Activated naive CD4-positive, alpha-beta T cell treated with anti-CD3 and anti-CD28 coated beads for 36 hours (primary cell): ENCODE results near the gene LRG1. TPM values are rescaled to one million over a fixed set of nuclear protein-coding genes. Genes with fewer than 3 reads are reported as not detected.

Source experiments
- CTCF ChIA-PET: fragments of 350-600 bp; sonication (Branson Sonifier 250); formaldehyde crosslinking; loops from one replicate; lab custom pipeline; 2021; ENCODE audit warnings: antibody characterized with exemption; lab: Charles Lee
- DNase-seq: peaks from one replicate; pipeline ENCODE4 v3.0.0-alpha.2; 2020
- H3K27ac Mint-ChIP-seq: one replicate; pipeline ENCODE4 v1.8.0; 2021; ENCODE audit warnings: mild to moderate bottlenecking, mixed read lengths
- H3K27me3 Mint-ChIP-seq: one replicate; pipeline ENCODE4 v1.8.0; 2021; ENCODE audit warnings: low read depth, mixed read lengths
- H3K36me3 Mint-ChIP-seq: one replicate; pipeline ENCODE4 v1.8.0; 2021; ENCODE audit warnings: low read depth, mixed read lengths
- H3K4me1 Mint-ChIP-seq: one replicate; pipeline ENCODE4 v1.8.0; 2021; ENCODE audit warnings: low read depth, mixed read lengths
- H3K4me3 Mint-ChIP-seq: one replicate; pipeline ENCODE4 v1.8.0; 2021; ENCODE audit warnings: mild to moderate bottlenecking, moderate library complexity, mixed read lengths
- H3K9me3 Mint-ChIP-seq: one replicate; pipeline ENCODE4 v1.8.0; 2021; ENCODE audit warnings: mixed read lengths
- intact Hi-C: fragments of 100-400 bp; cut with micrococcal nuclease; formaldehyde crosslinking; loops from one replicate; pipeline ENCODE4 v1.15.1; 2023
- total RNA-seq, 2 experiments: library from RNA; stranded (reverse); gene quantifications; one replicate each; pipeline ENCODE4 v1.2.3, GENCODE V29; 2021

The LRG1 gene
- total RNA-seq, 2 experiments from 2014 or later: 1.3 to 1.5 TPM

DNA sequence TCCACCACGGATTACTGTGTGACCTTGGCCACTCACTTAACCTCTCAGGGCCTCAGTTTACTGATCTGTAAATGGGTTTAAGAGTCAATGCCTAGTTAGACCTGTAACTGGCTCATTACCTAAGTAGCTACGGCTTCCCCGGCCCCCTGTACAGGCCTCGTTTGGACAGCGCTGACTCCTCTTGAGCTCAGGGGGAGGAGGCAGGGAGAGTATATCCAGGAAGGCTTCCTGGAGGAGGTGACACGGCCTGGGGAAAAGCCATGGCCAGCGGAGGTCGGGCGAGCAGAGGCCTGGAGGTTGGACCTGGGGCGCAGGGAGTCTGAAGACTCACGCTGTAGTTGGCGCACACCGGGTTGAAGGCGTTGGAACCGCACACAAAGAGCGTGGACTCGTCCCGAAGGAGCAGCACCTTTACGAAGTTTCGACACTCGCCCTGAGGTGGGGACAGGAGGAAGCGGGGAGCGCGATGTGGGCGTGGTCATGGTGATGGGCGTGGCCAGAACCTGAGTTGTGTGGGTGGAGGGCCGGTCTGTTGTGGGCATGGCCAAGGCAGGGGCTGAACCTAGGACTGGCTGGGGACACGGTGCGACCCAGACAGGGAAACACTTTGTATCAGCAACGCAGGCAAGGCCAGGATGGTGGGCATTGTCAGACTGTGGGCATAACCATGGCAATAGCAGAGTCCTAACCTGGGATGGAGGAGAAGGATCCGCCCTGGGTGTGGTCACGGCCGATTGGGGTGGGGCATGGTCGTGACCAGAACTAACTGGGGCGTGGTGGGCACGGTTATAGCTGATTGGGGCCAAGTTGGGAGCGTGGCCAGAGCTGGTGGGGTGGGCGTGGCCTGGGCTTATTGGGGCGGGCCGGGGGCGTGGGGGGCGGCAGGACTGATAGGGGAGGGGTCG lies 16.1 kb upstream of the LRG1 start:
- Mint-ChIP-seq H3K36me3 (no peaks in the 10 kb centered on the region), H3K4me3 (no peak overlapping the region), H3K4me1 (no peaks in the 10 kb centered on the region), H3K9me3 (no peaks in the 10 kb centered on the region), H3K27ac (no peak overlapping the region), H3K27me3 (peaks cover 3% of the 10 kb centered on the region)
- CTCF ChIA-PET: no interaction called here
- DNase-seq: no peak
- intact Hi-C loops: loop anchor here (10.0 kb wide), 1 partner anchor 239 kb away; the partner anchor contains the start of gene FEM1A

- Mint-ChIP-seq H3K36me3 (no peaks in the 10 kb centered on the region), H3K27ac (no peak overlapping the region), H3K4me3 (no peak overlapping the region), H3K9me3 (no peaks in the 10 kb centered on the region), H3K27me3 (peaks cover 3% of the 10 kb centered on the region), H3K4me1 (no peaks in the 10 kb centered on the region)
- no peak for DNase-seq
- intact Hi-C loops: loop anchor here (10.0 kb wide), 1 partner anchor 240 kb away; the partner anchor contains the start of gene FEM1A
- CTCF ChIA-PET: interaction anchor here (0.6 kb wide), 1 partner anchor 731 kb away, joined by 4 read pairs; no protein-coding TSS in a partner anchor
Observed at GRCh38 chr19:4554717-4555116, 14.9 kb upstream of the LRG1 start.

DNA sequence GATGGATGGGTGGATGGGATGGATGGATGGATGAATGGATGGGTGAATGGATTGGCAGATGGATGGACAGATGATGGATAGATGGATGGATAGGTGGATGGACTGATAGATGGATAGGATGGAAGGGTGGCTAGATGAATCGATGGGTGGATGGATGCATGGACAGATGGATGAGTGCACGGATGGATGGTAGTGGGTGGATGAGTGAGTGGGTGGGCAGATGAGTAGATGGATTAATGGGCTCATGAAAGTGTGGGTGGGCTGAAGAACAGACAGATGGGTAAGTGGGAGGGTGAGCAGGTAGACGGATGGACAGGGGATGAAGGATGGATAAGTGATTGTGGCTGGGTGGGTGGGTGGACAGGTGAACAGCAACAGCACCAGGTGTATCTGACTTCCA lies 13.9 kb upstream of the LRG1 start:
- no peak overlapping the region for H3K27ac Mint-ChIP-seq
- H3K9me3 Mint-ChIP-seq: no peaks in the 10 kb centered on the region
- no peak for DNase-seq
- no peak overlapping the region for H3K4me3 Mint-ChIP-seq
- H3K27me3 Mint-ChIP-seq: peaks cover 3% of the 10 kb centered on the region
- CTCF ChIA-PET: no interaction called here
- H3K36me3 Mint-ChIP-seq: no peaks in the 10 kb centered on the region
- intact Hi-C loops: loop anchor here (10.0 kb wide), 1 partner anchor 241 kb away; the partner anchor contains the start of gene FEM1A
- H3K4me1 Mint-ChIP-seq: no peaks in the 10 kb centered on the region

GRCh38 chr19:4553092-4553695 lies 13.4 kb upstream of the LRG1 start:
- Mint-ChIP-seq H3K27ac (no peak overlapping the region), H3K9me3 (no peaks in the 10 kb centered on the region), H3K27me3 (peaks cover 3% of the 10 kb centered on the region), H3K4me1 (no peaks in the 10 kb centered on the region), H3K4me3 (no peak overlapping the region), H3K36me3 (no peaks in the 10 kb centered on the region)
- DNase-seq: no peak
- intact Hi-C loops: loop anchor here (10.0 kb wide), 1 partner anchor 242 kb away; the partner anchor contains the start of gene FEM1A
- CTCF ChIA-PET: no interaction called here

DNA sequence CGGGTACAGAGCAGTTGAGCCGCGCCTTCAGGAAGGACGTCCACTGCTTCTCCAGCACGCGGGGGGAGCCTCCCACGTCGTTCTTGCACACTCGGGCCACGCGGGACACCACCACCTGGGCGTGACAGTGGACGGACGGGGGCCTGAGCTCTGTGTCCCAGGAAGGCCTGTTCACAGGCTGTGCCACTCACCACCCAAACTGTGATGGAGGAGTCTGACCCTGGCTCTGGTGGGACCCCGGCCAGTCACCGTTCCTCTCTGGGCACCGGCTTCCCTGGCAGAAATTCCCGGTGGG lies 12.6 kb upstream of the LRG1 start:
- no peak overlapping the region for H3K4me3 Mint-ChIP-seq
- no peak overlapping the region for H3K27ac Mint-ChIP-seq
- peaks cover 3% of the 10 kb centered on the region for H3K27me3 Mint-ChIP-seq
- H3K36me3 Mint-ChIP-seq: no peaks in the 10 kb centered on the region
- H3K9me3 Mint-ChIP-seq: no peaks in the 10 kb centered on the region
- no peak for DNase-seq
- no peaks in the 10 kb centered on the region for H3K4me1 Mint-ChIP-seq
- intact Hi-C loops: loop anchor here (10.0 kb wide), 1 partner anchor 242 kb away; the partner anchor contains the start of gene FEM1A
- CTCF ChIA-PET: interaction anchor here (0.5 kb wide), 1 partner anchor 73 kb away, joined by 3 read pairs; no protein-coding TSS in a partner anchor

- Mint-ChIP-seq H3K36me3 (no peaks in the 10 kb centered on the region), H3K27me3 (peaks cover 3% of the 10 kb centered on the region), H3K4me3 (no peak overlapping the region), H3K27ac (no peak overlapping the region), H3K4me1 (no peaks in the 10 kb centered on the region), H3K9me3 (no peaks in the 10 kb centered on the region)
- intact Hi-C loops: loop anchor here (10.0 kb wide), 1 partner anchor 244 kb away; the partner anchor contains the start of gene FEM1A
- CTCF ChIA-PET: no interaction called here
- no peak for DNase-seq
Observed at GRCh38 chr19:4550479-4551050, 10.7 kb upstream of the LRG1 start.

GRCh38 chr19:4550018-4550417 lies 10.2 kb upstream of the LRG1 start:
- CTCF ChIA-PET: no interaction called here
- Mint-ChIP-seq H3K36me3 (no peaks in the 10 kb centered on the region), H3K27ac (no peak overlapping the region), H3K27me3 (peaks cover 3% of the 10 kb centered on the region), H3K9me3 (no peaks in the 10 kb centered on the region), H3K4me1 (no peaks in the 10 kb centered on the region), H3K4me3 (no peak overlapping the region)
- no peak for DNase-seq
- intact Hi-C loops: loop anchor here (10.0 kb wide), 1 partner anchor 245 kb away; the partner anchor contains the start of gene FEM1A

DNA sequence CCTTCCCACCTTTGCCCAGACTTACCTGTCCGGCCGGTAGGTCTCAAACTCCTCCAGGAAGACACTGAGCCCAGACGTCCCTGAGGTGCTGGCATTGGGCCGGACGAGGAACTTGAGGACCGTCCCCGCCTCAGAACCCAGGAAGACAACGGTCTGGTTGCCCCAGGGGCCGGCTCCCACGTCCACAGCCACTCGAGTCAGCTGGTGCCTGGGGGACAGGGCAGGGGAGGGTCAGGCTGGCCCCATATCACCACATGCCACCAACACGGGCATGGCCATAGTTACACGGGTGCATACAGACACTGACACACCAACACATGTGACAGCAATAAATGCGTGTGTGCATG lies 8.4 kb upstream of the LRG1 start:
- no peak overlapping the region for H3K4me3 Mint-ChIP-seq
- peaks cover 3% of the 10 kb centered on the region for H3K27me3 Mint-ChIP-seq
- H3K9me3 Mint-ChIP-seq: no peaks in the 10 kb centered on the region
- intact Hi-C loops: no loop called here
- no peaks in the 10 kb centered on the region for H3K36me3 Mint-ChIP-seq
- CTCF ChIA-PET: interaction anchor here (0.6 to 1.3 kb wide), 2 partner anchors 22 to 53 kb away, joined by 5 to 6 read pairs; no protein-coding TSS in a partner anchor
- no peaks in the 10 kb centered on the region for H3K4me1 Mint-ChIP-seq
- no peak overlapping the region for H3K27ac Mint-ChIP-seq
- no peak for DNase-seq

DNA sequence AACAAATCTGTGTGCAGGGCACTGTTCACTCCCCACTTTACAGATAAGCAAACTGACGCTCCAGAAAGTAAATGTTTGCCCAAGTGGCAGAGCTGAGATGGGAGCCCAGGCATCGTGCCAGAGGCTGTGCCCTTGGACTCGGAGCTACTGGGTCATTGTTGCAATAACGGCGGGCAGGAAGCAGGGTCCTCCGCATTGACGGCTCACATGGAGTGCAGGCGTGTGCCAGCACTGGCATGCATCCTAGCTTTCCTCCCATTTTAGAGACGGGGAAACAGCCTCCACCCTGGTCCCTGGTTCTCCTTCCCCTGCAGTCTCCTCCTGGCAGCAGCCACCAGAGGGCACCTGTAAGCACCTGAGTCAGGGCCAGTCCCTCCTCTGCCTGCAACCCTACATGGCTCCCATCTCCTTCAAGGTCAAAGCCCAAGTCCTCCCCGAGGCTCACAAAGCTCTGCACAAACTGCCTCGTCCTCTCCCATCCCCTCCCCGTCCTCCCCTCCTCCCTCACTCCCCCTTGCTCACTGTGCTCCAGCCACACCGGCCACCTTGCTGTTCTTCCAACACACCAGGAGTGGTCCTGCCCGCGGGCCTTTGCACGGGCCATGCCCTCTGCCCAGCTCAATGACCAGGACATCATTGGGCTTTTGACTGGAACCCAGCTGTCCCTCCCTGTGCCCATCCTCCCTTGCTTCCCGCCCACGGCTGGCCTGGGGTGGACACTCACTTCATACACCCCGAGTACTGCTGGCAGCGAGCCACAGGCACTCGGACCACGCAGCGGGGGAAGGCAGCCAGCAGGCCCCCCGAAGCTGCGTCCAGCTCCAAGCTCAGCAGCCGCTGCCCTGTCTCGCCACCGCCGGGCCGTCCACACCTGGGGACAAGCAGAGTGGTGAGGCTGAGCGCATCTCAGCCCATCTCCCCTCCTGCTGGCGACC lies 7.7 kb upstream of the LRG1 start:
- no peaks in the 10 kb centered on the region for H3K36me3 Mint-ChIP-seq
- no peaks in the 10 kb centered on the region for H3K9me3 Mint-ChIP-seq
- intact Hi-C loops: no loop called here
- H3K27ac Mint-ChIP-seq: no peak overlapping the region
- H3K4me3 Mint-ChIP-seq: no peak overlapping the region
- no peaks in the 10 kb centered on the region for H3K4me1 Mint-ChIP-seq
- CTCF ChIA-PET: interaction anchor here (0.8 to 1.3 kb wide), 5 partner anchors 23 to 89 kb away, joined by 3 to 6 read pairs (median 5); no protein-coding TSS in a partner anchor
- peaks cover 3% of the 10 kb centered on the region for H3K27me3 Mint-ChIP-seq
- DNase-seq: peak; percentile 56

DNA sequence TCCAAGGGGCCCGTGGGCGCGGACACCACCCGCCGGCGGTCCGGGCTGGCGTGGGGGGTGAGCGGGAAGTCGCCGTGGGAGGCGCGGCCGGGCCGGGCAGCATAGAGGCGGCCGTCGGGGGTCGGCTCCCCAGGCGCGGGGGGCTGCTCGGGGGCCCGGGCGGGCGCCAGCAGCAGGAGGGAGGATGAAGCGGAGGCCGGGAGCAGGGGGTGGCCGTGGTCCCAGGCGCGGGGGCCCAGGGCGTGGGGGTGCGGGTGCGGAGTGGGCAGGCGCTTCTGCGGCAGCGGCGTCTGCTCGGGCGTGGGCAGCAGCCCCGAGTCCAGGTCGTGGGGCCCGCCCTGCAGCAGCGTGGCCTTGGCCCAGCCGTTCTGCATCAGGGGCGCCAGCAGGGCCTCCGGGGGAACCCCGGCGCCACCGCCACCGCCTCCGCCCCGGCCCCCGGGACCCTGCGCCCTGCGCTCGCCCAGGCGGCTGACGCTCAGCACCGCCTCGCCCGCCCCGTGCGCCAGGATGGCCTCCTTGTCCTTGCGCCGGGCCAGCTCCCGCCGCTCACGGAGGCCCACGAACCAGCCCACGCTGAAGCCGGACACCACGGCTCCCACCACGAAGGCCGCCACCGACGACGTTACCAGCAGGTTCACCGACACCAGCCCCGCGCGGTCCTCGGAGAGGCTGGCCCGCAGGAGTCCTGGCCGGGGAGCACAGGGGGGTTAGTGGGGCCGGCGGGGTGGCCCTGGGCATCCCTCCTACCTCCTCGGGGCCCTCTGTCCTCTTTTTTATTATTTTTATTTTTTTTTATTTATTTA lies 4.2 kb upstream of the LRG1 start:
- CTCF ChIA-PET: no interaction called here

More for the DNA sequence above, 4.2 kb upstream of the LRG1 start:
- H3K27me3 Mint-ChIP-seq: peaks cover 2% of the 10 kb centered on the region
- H3K27ac Mint-ChIP-seq: no peak overlapping the region
- peaks cover 8% of the 10 kb centered on the region for H3K4me1 Mint-ChIP-seq
- DNase-seq: no peak
- no peak overlapping the region for H3K4me3 Mint-ChIP-seq
- H3K36me3 Mint-ChIP-seq: no peaks in the 10 kb centered on the region
- intact Hi-C loops: no loop called here
- H3K9me3 Mint-ChIP-seq: peaks cover 2% of the 10 kb centered on the region
